ENCODE measurements around the gene OR51T1. TPM values are rescaled to one million over a fixed set of nuclear protein-coding genes. Genes with fewer than 3 reads are reported as not detected.

The OR51T1 gene
- total RNA-seq, 6 donors from 2014 or later, result not detected

DNA sequence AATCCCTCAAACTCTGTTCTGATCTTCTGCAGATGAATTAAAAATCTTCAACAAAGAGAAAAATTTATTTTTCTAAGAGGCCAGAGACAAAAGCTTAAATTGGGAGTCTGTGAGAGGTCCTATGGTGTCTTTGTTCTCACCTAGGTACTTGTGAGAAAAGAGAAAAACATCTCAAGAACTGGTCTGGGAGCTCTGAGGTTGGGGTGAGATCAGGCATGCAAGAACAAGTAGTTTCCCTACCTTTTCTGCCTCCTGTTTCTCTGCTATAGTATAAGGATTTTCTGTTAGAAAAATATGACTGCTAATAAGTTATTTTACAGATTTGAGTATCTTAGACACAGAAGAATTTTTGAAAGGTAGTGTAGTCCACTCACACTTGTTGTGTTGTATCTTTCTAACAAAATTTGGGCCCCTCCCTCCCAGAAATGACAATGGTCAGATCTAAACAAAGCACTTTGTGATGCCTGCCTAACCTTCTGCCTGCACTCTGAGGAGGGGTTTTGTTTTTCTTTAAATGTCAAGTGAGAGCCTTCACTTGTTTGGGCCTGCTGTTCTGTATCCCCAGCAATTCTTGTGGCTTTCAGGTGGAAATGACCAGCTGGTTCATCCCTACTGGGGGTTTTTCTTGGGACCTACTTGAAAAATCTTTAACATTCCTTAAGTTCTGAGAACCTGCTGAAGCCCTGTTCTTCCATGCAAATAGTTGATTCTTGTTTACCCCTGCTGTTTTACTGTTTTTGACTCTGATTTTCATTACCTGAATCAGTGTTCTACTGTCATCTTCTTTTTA, 19.1 kb upstream of the OR51T1 start:
- H3K4me3 ChIP-seq, result no peak overlapping the region
- DNase-seq (no peak), ATAC-seq (ENCODE audit: low FRiP score in 2 of 2) (no peak)
- no peaks in the 10 kb centered on the region for H3K4me1 ChIP-seq
- H3K9me3 ChIP-seq, result peaks cover 0 to 3% (median 0%) of the 10 kb centered on the region in 4 donors
- H3K27me3 ChIP-seq, result no peaks in the 10 kb centered on the region
- TF ChIP-seq, protein P1, sequence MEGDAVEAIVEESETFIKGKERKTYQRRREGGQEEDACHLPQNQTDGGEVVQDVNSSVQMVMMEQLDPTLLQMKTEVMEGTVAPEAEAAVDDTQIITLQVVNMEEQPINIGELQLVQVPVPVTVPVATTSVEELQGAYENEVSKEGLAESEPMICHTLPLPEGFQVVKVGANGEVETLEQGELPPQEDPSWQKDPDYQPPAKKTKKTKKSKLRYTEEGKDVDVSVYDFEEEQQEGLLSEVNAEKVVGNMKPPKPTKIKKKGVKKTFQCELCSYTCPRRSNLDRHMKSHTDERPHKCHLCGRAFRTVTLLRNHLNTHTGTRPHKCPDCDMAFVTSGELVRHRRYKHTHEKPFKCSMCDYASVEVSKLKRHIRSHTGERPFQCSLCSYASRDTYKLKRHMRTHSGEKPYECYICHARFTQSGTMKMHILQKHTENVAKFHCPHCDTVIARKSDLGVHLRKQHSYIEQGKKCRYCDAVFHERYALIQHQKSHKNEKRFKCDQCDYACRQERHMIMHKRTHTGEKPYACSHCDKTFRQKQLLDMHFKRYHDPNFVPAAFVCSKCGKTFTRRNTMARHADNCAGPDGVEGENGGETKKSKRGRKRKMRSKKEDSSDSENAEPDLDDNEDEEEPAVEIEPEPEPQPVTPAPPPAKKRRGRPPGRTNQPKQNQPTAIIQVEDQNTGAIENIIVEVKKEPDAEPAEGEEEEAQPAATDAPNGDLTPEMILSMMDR (IDR thresholded peaks at IDR 0.05), result no peak
- no peak for TF ChIP-seq POLR2AphosphoS5 (IDR thresholded peaks at IDR 0.05)
- TF ChIP-seq POLR2A (IDR thresholded peaks at IDR 0.05), result no peak
- no peak overlapping the region for H3K27ac ChIP-seq
- no peaks in the 10 kb centered on the region for H3K36me3 ChIP-seq

DNA sequence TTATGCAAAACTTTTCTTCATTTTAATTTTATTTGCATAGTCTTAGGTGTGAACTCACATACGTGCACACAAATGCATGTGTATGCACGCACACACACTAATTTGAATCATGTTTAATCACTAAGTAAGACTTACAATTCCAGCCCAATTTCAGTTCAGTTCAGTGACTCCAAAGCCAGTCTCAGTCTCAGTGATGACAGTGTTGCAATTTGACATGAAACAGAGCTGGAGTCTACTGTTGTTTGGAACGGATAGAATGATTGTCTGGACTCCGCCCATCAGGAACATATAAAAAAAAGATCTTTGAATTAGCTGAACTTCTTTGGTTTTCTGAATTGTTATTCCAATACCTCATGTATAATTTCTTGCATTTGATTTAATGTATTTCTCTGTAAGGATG, 17.8 kb upstream of the OR51T1 start:
- TF ChIP-seq POLR2A (IDR thresholded peaks at IDR 0.05) (no peak), POLR2AphosphoS5 (IDR thresholded peaks at IDR 0.05) (no peak), EP300 (IDR thresholded peaks at IDR 0.05) (no peak)
- DNase-seq (no peak), ATAC-seq (ENCODE audit: low FRiP score in 2 of 2) (no peak)
- 82 to 86% methylated on average over 4 of the region's 4 CpGs for WGBS, 2 donors
- H3K27me3 ChIP-seq, result no peaks in the 10 kb centered on the region
- peaks cover 0 to 3% (median 0%) of the 10 kb centered on the region in 4 donors for H3K9me3 ChIP-seq
- H3K4me3 ChIP-seq, result no peak overlapping the region
- no peaks in the 10 kb centered on the region for H3K36me3 ChIP-seq
- H3K27ac ChIP-seq, result no peak overlapping the region
- H3K4me1 ChIP-seq, result no peaks in the 10 kb centered on the region

DNA sequence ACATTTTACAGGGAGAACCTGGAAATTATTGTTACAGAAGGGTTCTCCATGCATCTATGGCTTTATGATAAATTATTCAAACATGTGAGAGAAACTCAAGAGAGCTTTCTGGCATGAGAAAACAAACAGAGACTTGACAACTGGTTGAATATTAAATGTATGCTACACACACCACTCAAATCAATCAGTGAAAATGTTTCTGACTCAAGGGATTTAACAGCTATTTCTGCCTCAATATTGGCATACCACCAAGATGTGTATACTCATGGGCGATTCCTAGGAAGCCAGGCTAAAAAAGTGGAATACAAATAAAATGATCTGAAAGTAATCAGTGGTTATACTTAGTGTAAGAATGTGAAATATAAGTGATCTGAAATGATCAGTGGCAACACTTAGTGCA, 15.8 kb upstream of the OR51T1 start:
- WGBS, 2 donors, result 29 to 39% methylated on average over 1 of the region's 1 CpG

DNA sequence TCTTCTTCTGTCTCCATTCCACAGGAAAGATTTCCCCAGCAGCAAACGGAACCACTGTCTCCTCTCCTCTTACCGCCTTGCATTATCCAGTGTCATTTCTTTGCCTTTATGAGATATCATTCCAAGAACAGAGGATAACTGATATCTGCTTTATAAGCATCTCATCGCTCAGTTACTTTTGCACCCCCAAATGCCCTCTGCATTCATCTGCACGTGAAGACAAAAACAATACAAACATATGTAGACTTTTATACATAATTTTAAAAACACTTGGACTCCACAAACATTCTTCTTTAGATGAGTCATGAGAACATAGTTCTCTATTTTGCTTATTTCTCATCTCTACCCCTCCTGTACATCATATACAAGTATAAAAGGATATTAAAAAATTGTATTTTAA, 512 bp upstream of the OR51T1 start:
- Histone ChIP-seq H3K9me3 (no peaks in the 10 kb centered on the region), H3K27me3 (no peaks in the 10 kb centered on the region), H3K4me1 (no peaks in the 10 kb centered on the region), H3K27ac (no peak overlapping the region), H3K36me3 (no peaks in the 10 kb centered on the region), H3K4me3 (no peak overlapping the region)
- ATAC-seq (ENCODE audit: low FRiP score in 2 of 2) (no peak), DNase-seq (no peak)
- 81 to 82% methylated on average over 4 of the region's 4 CpGs for WGBS, 2 donors
- TF ChIP-seq, protein P1 (IDR thresholded peaks at IDR 0.05), result no peak
- TF ChIP-seq EP300 (IDR thresholded peaks at IDR 0.05), result no peak
- no peak for TF ChIP-seq POLR2AphosphoS5 (IDR thresholded peaks at IDR 0.05)
- no peak for TF ChIP-seq POLR2A (IDR thresholded peaks at IDR 0.05)

More for the DNA sequence above, 15.8 kb upstream of the OR51T1 start:
- no peaks in the 10 kb centered on the region for H3K36me3 ChIP-seq
- no peak overlapping the region for H3K4me3 ChIP-seq
- DNase-seq (no peak), ATAC-seq (ENCODE audit: low FRiP score in 2 of 2) (no peak)
- peaks cover 0 to 3% (median 0%) of the 10 kb centered on the region in 4 donors for H3K9me3 ChIP-seq
- H3K27me3 ChIP-seq, result no peaks in the 10 kb centered on the region
- TF ChIP-seq, protein P1 (IDR thresholded peaks at IDR 0.05), result no peak
- TF ChIP-seq POLR2AphosphoS5 (IDR thresholded peaks at IDR 0.05) (no peak), EP300 (IDR thresholded peaks at IDR 0.05) (no peak), POLR2A (IDR thresholded peaks at IDR 0.05) (no peak)
- no peak overlapping the region for H3K27ac ChIP-seq
- H3K4me1 ChIP-seq, result no peaks in the 10 kb centered on the region

DNA sequence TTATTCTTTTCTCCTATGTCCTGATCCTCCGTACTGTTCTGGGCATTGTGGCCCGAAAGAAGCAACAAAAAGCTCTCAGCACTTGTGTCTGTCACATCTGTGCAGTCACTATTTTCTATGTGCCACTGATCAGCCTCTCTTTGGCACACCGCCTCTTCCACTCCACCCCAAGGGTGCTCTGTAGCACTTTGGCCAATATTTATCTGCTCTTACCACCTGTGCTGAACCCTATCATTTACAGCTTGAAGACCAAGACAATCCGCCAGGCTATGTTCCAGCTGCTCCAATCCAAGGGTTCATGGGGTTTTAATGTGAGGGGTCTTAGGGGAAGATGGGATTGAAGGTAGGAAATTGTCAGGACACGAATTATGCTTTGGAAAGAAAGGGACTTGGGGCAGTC, 843 bp downstream of the OR51T1 start:
- Histone ChIP-seq H3K9me3 (no peaks in the 10 kb centered on the region), H3K4me1 (no peaks in the 10 kb centered on the region), H3K27me3 (no peaks in the 10 kb centered on the region), H3K36me3 (no peaks in the 10 kb centered on the region), H3K27ac (no peak overlapping the region), H3K4me3 (no peak overlapping the region)
- ATAC-seq (ENCODE audit: low FRiP score in 2 of 2) (no peak), DNase-seq (no peak)
- 75 to 80% methylated on average over 5 of the region's 5 CpGs for WGBS, 2 donors
- no peak for TF ChIP-seq EP300 (IDR thresholded peaks at IDR 0.05)
- TF ChIP-seq POLR2A (IDR thresholded peaks at IDR 0.05), result no peak
- no peak for TF ChIP-seq POLR2AphosphoS5 (IDR thresholded peaks at IDR 0.05)
- TF ChIP-seq, protein P1 (IDR thresholded peaks at IDR 0.05), result no peak
